H9 (cell line): Measurements from ENCODE around the gene MGMT. TPM values are rescaled to one million over a fixed set of nuclear protein-coding genes. Genes with fewer than 3 reads are reported as not detected.

Experiments
- DNase-seq: peaks from one replicate; pipeline ENCODE4 v3.0.0-alpha.2; 2017
- H2AFZ ChIP-seq: one replicate; pipeline ENCODE4 v1.6.1; 2013; ENCODE audit warnings: mild to moderate bottlenecking, low read length, control low read depth, moderate library complexity
- H2AK5ac ChIP-seq: 2 replicates; pipeline ENCODE4 v1.6.1; 2013; ENCODE audit warnings: low read length, control low read depth, mixed read lengths; ENCODE audit not compliant: insufficient read length
- H2BK120ac ChIP-seq: one replicate; pipeline ENCODE4 v1.6.1; 2013; ENCODE audit warnings: low read depth, mild to moderate bottlenecking, low read length, control low read depth, inconsistent platforms; ENCODE audit not compliant: poor library complexity, severe bottlenecking
- H2BK12ac ChIP-seq: 2 replicates; pipeline ENCODE4 v1.6.1; 2013; ENCODE audit warnings: low read length, control low read depth, mixed read lengths, low read depth; ENCODE audit not compliant: insufficient read length
- H2BK15ac ChIP-seq: 2 replicates; pipeline ENCODE4 v1.6.1; 2013; ENCODE audit warnings: low read depth, low read length, control low read depth
- H2BK20ac ChIP-seq: one replicate; pipeline ENCODE4 v1.6.1; 2013; ENCODE audit warnings: low read depth, mild to moderate bottlenecking, low read length, control low read depth, inconsistent platforms; ENCODE audit not compliant: poor library complexity, severe bottlenecking
- H2BK5ac ChIP-seq: 2 replicates; pipeline ENCODE4 v1.6.1; 2013; ENCODE audit warnings: low read length, control low read depth, mixed read lengths; ENCODE audit not compliant: insufficient read length
- H3K14ac ChIP-seq: 2 replicates; pipeline ENCODE4 v1.6.1; 2013; ENCODE audit warnings: low read length, control low read depth; ENCODE audit not compliant: insufficient read depth
- H3K18ac ChIP-seq: 2 replicates; pipeline ENCODE4 v1.6.1; 2013; ENCODE audit warnings: low read depth, mild to moderate bottlenecking, mixed read lengths, low read length, control low read depth; ENCODE audit not compliant: insufficient read length
- H3K23ac ChIP-seq: 2 replicates; pipeline ENCODE4 v1.6.1; 2013; ENCODE audit warnings: low read length, control low read depth, mixed read lengths, low read depth; ENCODE audit not compliant: insufficient read length
- H3K23me2 ChIP-seq: 2 replicates; pipeline ENCODE4 v1.6.1; 2013; ENCODE audit warnings: low read depth, mild to moderate bottlenecking, mixed read lengths, low read length, control low read depth; ENCODE audit not compliant: insufficient read length, poor library complexity, severe bottlenecking
- H3K27ac ChIP-seq: 2 replicates; pipeline ENCODE4 v1.5.1; 2013; ENCODE audit warnings: low read length, control low read depth, mixed read lengths, low read depth; ENCODE audit not compliant: insufficient read length
- H3K27me3 ChIP-seq: 2 replicates; pipeline ENCODE4 v1.6.1; 2013; ENCODE audit warnings: low read length, control low read depth, inconsistent platforms; ENCODE audit not compliant: insufficient read depth
- H3K4ac ChIP-seq: 2 replicates; pipeline ENCODE4 v1.6.1; 2013; ENCODE audit warnings: low read depth, mild to moderate bottlenecking, control low read depth, inconsistent platforms, low read length, moderate library complexity
- H3K4me1 ChIP-seq: 2 replicates; pipeline ENCODE4 v1.6.1; 2013; ENCODE audit warnings: low read length, control low read depth, inconsistent platforms; ENCODE audit not compliant: insufficient read depth
- H3K4me2 ChIP-seq: 2 replicates; pipeline ENCODE4 v1.6.1; 2013; ENCODE audit warnings: low read length, control low read depth, mixed read lengths; ENCODE audit not compliant: insufficient read length, insufficient read depth
- H3K56ac ChIP-seq: 2 replicates; pipeline ENCODE4 v1.6.1; 2013; ENCODE audit warnings: low read depth, mild to moderate bottlenecking, mixed read lengths, low read length, control low read depth; ENCODE audit not compliant: insufficient read length
- H3K79me1 ChIP-seq: 2 replicates; pipeline ENCODE4 v1.6.1; 2013; ENCODE audit warnings: low read depth, mild to moderate bottlenecking, moderate library complexity, low read length, control low read depth, inconsistent platforms; ENCODE audit not compliant: insufficient read depth, poor library complexity, severe bottlenecking
- H3K79me2 ChIP-seq: 2 replicates; pipeline ENCODE4 v1.6.1; 2013; ENCODE audit warnings: low read length, control low read depth, inconsistent platforms; ENCODE audit not compliant: insufficient read depth
- H3K9ac ChIP-seq: 2 replicates; pipeline ENCODE4 v1.6.1; 2013; ENCODE audit warnings: low read length, control low read depth, mixed read lengths; ENCODE audit not compliant: insufficient read length; ENCODE audit errors: extremely low read depth
- H3K9me3 ChIP-seq: one replicate; pipeline ENCODE4 v1.6.1; 2013; ENCODE audit warnings: low read depth, low read length, inconsistent platforms; ENCODE audit not compliant: control insufficient read depth
- H3T11ph ChIP-seq: one replicate; pipeline ENCODE4 v1.6.1; 2013; ENCODE audit warnings: mild to moderate bottlenecking, low read length, control low read depth, inconsistent platforms
- H4K20me1 ChIP-seq: one replicate; pipeline ENCODE4 v1.6.1; 2013; ENCODE audit not compliant: control insufficient read depth, insufficient read length, insufficient read depth
- H4K5ac ChIP-seq: 2 replicates; pipeline ENCODE4 v1.6.1; 2013; ENCODE audit warnings: low read depth, mild to moderate bottlenecking, mixed read lengths, low read length, control low read depth; ENCODE audit not compliant: insufficient read length
- H4K8ac ChIP-seq: replicated peaks from 2 replicates; pipeline ENCODE4 v1.6.1; 2013; ENCODE audit warnings: low read length, control low read depth, mixed read lengths, low read depth; ENCODE audit not compliant: insufficient read length
- H4K91ac ChIP-seq: 2 replicates; pipeline ENCODE4 v1.6.1; 2013; ENCODE audit warnings: low read depth, mild to moderate bottlenecking, moderate library complexity, mixed read lengths, low read length, control low read depth; ENCODE audit not compliant: insufficient read length
- H3K27ac Mint-ChIP-seq, 3 experiments: 2 replicates in 2 of 3; 3 replicates in 1 of 3; pipeline ENCODE4 v1.8.0; 2020 to 2021; ENCODE audit warnings: mixed read lengths in 3 of 3, mild to moderate bottlenecking in 1 of 3, moderate library complexity in 1 of 3
- H3K27me3 Mint-ChIP-seq: 2 replicates; pipeline ENCODE4 v1.8.0; 2021; ENCODE audit warnings: low read depth, mild to moderate bottlenecking, moderate library complexity, mixed read lengths
- H3K36me3 Mint-ChIP-seq, 3 experiments: 2 replicates in 2 of 3; 3 replicates in 1 of 3; pipeline ENCODE4 v1.8.0; 2020 to 2021; ENCODE audit warnings: low read depth in 3 of 3, mixed read lengths in 3 of 3; ENCODE audit not compliant: insufficient read depth in 1 of 3
- H3K4me1 Mint-ChIP-seq, 2 experiments: 2 replicates each; pipeline ENCODE4 v1.8.0; 2020; ENCODE audit warnings: mixed read lengths in 2 of 2
- H3K4me3 Mint-ChIP-seq, 2 experiments: 2 replicates in 1 of 2; 3 replicates in 1 of 2; pipeline ENCODE4 v1.8.0; 2020 to 2021; ENCODE audit warnings: mild to moderate bottlenecking in 2 of 2, mixed read lengths in 2 of 2, moderate library complexity in 1 of 2
- H3K9me3 Mint-ChIP-seq, 2 experiments: 2 replicates in 1 of 2; 3 replicates in 1 of 2; pipeline ENCODE4 v1.8.0; 2020; ENCODE audit warnings: mild to moderate bottlenecking in 2 of 2, mixed read lengths in 2 of 2, moderate library complexity in 1 of 2
- CTCF ChIP-seq: fragments of 200-600 bp; sonication (generic); conservative IDR thresholded peaks from 3 replicates; pipeline ENCODE4 v1.8.0; 2021; ENCODE audit warnings: antibody characterized with exemption, mild to moderate bottlenecking
- WGBS: extraction: QIAGEN DNeasy Blood & Tissue Kit; methylation state at CpG from one replicate; pipeline ENCODE4 v1.1.7; 2013; ENCODE audit warnings: missing lambda C conversion rate, low lambda C conversion rate, mixed read lengths; ENCODE audit not compliant: insufficient read length; ENCODE audit errors: extremely low coverage; 5-methylcytosine and 5-hydroxymethylcytosine counted together
- total RNA-seq: library from RNA; stranded (reverse); gene quantifications from 2 replicates; pipeline ENCODE4 v1.2.1, GENCODE V29; 2021

The MGMT gene
- total RNA-seq, 1 experiment from 2014 or later: 18.4 TPM

- H4K20me1 ChIP-seq: no peaks in the 10 kb centered on the region
- DNase-seq: peak; percentile 24
- no peaks in the 10 kb centered on the region for H3K36me3 Mint-ChIP-seq
- H4K5ac ChIP-seq: no peak overlapping the region
- no peaks in the 10 kb centered on the region for H3K79me2 ChIP-seq
- H2BK15ac ChIP-seq: no peak overlapping the region
- H3K79me1 ChIP-seq: no peaks in the 10 kb centered on the region
- H3K27me3 Mint-ChIP-seq: peaks cover 2% of the 10 kb centered on the region; the same call in 1 of the 2 replicates
- H3K9me3 ChIP-seq: no peaks in the 10 kb centered on the region
- H2AFZ ChIP-seq: no peak overlapping the region
- no peak for TF ChIP-seq CTCF
- H3K4me1 Mint-ChIP-seq: peaks cover 11 to 15% of the 10 kb centered on the region in 2 experiments
- no peak overlapping the region for H3K23ac ChIP-seq
- H4K91ac ChIP-seq: no peak overlapping the region
- H4K8ac ChIP-seq: no peak overlapping the region
- H3K18ac ChIP-seq: no peak overlapping the region
- H3K4me3 Mint-ChIP-seq: no peak overlapping the region
- no peaks in the 10 kb centered on the region for H3K23me2 ChIP-seq
- H2BK120ac ChIP-seq: no peak overlapping the region
- no peak overlapping the region; a peak in 1 of 7 replicates for H3K27ac Mint-ChIP-seq
- H3K4me1 ChIP-seq: no peaks in the 10 kb centered on the region
- H3T11ph ChIP-seq: no peak overlapping the region
- no peak overlapping the region; the same call in 1 of the 2 replicates for H3K14ac ChIP-seq
- no peak overlapping the region for H2BK12ac ChIP-seq
- no peak overlapping the region for H2BK5ac ChIP-seq
- no peaks in the 10 kb centered on the region for H3K9me3 Mint-ChIP-seq
- no peak overlapping the region for H2BK20ac ChIP-seq
- no CpG with 5 or more reads among the region's 13 CpGs for WGBS
- no peak overlapping the region for H3K27ac ChIP-seq
- no peak overlapping the region for H3K9ac ChIP-seq
- H3K56ac ChIP-seq: no peak overlapping the region
- H3K27me3 ChIP-seq: no peaks in the 10 kb centered on the region
- no peak overlapping the region for H3K4ac ChIP-seq
- no peak overlapping the region for H3K4me2 ChIP-seq
- no peak overlapping the region for H2AK5ac ChIP-seq
Measured at GRCh38 chr10:129695671-129696070, 228.6 kb downstream of the MGMT start.
